ENCODE data around the gene SLIT3.

GRCh38 chr5:169226895-169227294 is 74.0 kb downstream of the SLIT3 start:
- no peak for TF ChIP-seq EP300 (IDR thresholded peaks at IDR 0.05; ENCODE audit: borderline replicate concordance in 1 of 2, low read depth in 1 of 2, low read length in 1 of 2)
- TF ChIP-seq, protein P1, sequence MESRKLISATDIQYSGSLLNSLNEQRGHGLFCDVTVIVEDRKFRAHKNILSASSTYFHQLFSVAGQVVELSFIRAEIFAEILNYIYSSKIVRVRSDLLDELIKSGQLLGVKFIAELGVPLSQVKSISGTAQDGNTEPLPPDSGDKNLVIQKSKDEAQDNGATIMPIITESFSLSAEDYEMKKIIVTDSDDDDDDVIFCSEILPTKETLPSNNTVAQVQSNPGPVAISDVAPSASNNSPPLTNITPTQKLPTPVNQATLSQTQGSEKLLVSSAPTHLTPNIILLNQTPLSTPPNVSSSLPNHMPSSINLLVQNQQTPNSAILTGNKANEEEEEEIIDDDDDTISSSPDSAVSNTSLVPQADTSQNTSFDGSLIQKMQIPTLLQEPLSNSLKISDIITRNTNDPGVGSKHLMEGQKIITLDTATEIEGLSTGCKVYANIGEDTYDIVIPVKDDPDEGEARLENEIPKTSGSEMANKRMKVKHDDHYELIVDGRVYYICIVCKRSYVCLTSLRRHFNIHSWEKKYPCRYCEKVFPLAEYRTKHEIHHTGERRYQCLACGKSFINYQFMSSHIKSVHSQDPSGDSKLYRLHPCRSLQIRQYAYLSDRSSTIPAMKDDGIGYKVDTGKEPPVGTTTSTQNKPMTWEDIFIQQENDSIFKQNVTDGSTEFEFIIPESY (IDR thresholded peaks at IDR 0.05; ENCODE audit: borderline replicate concordance, low read depth) = no peak
- no peak for TF ChIP-seq JUND (IDR thresholded peaks at IDR 0.05)
- TF ChIP-seq MXI1 (IDR thresholded peaks at IDR 0.05; ENCODE audit: low read depth, low read length) = no peak
- no peak for TF ChIP-seq ELF1 (IDR thresholded peaks at IDR 0.05)
- no peak for TF ChIP-seq CTCF (IDR thresholded peaks at IDR 0.05)
- TF ChIP-seq TCF12 (IDR thresholded peaks at IDR 0.05) = no peak

Data from SK-N-SH (cell line).